GM19043 (cell line): ENCODE data around the gene COL8A1.
A peak's percentile ranks its signal among the peaks of the same experiment; 100 is the strongest.

Source experiments
- ATAC-seq: cut with Tn5 transposase; IDR thresholded peaks from one replicate; pipeline ENCODE4 v1.9.1; 2021; ENCODE audit warnings: low read depth; ENCODE audit not compliant: unreplicated experiment

COL8A1 gene

GRCh38 chr3:99781761-99782160, 143.4 kb downstream of the COL8A1 start:
- ATAC-seq = no peak

DNA sequence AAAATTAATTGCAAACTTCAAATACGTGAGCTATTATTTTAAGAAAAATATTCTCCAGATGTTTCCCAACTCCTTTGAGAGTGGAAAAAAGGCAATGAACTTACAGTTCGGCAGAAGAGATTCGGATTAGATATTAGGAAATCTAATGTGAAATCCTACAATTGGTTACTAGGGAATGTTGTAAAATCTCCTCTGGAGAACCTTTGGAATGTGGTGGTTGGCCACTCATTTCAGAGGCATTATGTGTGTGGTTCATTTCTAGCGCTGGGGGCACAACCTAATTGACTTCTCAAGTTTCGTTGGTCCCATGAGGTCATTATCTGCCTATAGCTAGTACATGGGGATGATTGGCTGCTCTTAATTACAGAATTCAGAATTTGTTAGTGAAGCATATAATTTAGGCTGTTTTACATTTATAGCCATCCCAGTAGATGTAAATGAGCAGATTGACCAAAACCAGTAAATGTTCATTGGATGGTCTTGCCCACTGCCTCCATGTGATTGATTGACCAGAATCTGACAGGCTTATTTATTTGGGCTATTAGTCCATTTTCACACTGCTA, 144.7 kb downstream of the COL8A1 start:
- ATAC-seq = no peak

GRCh38 chr3:99789011-99789721, 150.8 kb downstream of the COL8A1 start:
- peak; percentile 92 for ATAC-seq

- no peak for ATAC-seq
Observed at GRCh38 chr3:99794485-99794884, 156.1 kb downstream of the COL8A1 start.

- ATAC-seq = no peak
Observed at GRCh38 chr3:99795573-99795972, 157.2 kb downstream of the COL8A1 start.

GRCh38 chr3:99799422-99799821, 161.0 kb downstream of the COL8A1 start:
- no peak for ATAC-seq

DNA sequence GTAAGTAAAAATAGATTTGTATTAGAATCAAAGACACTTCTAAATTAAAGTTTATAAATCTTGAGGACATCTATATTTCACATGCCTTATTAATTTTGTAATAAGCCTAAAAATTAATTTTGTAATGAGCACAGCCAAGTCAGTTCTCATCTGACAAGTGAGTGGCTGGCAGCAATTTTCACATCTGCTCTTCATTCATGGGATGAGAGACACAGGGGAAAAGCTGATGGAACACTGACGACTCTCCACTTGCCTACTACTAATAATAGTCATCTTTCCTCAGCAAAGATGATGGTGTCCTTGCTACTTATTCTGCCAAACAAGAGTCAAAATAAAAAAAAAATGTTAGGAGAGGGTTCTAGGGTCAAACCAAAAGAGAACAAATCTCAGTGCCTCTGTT, 164.9 kb downstream of the COL8A1 start:
- ATAC-seq = no peak

GRCh38 chr3:99805160-99805559, 166.8 kb downstream of the COL8A1 start:
- no peak for ATAC-seq

GRCh38 chr3:99808163-99808794, 169.9 kb downstream of the COL8A1 start:
- ATAC-seq = no peak

GRCh38 chr3:99809565-99809964, 171.2 kb downstream of the COL8A1 start:
- no peak for ATAC-seq

GRCh38 chr3:99810403-99810802, 172.0 kb downstream of the COL8A1 start:
- ATAC-seq = no peak

GRCh38 chr3:99817047-99817436, 178.6 kb downstream of the COL8A1 start:
- ATAC-seq = no peak

DNA sequence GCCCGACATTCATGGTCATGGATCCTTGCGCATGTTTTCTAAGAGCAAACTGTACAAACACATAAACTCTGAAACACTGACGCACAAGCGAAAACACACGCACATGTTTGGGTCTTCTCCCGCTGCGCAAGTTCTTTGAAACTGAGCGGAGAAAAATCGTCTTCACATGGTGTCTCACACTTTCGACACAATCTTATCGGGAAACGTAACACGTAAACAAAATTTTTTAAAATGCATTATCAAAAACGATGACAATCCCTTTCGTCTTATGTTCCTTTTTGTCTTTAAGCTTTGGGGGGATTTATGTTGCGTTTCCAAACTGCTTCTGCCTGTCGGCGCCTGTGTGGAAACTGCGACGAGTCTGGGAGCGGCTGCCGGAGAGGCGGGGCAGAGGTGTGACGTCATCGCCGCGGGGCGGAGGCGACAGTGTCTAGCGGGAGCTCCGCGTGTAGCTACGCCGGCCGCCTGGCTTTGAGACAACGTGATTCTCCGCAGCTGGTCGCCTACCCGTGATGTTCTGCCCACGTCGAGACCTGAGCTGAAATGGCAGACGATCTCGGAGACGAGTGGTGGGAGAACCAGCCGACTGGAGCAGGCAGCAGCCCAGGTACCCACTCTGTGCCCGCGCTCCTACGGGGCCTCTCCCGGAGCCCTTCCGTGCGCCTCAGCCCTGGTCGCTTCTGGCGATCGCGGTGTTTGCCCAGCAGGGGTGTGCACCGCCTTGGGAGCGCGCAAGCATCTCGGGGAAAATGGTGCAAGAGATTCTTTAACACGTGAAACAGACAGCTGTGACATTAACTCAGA, 179.2 kb downstream of the COL8A1 start, which contains the start of gene CMSS1:
CMSS1 (plus strand) TSS at position 426 of the 804 bp plus-strand sequence.
- ATAC-seq = peak; percentile 96

DNA sequence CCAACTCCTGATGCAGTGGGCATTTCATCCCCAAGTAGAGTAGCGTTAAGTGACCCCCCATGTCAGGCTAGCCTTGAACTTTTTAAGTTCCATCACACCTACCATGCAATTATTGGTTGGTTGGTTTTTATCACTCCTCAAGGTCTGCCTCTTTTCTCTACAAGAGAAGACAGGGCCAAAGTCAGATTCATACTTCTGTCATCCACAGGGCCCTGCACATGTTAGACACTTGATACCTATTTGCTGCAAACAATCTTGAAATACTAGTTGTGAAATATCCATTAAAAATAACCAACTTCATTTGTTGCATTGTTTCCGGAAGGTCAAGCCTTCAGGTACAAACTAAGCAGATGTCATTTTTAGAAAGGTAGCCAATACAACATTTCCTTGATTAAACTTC, 180.4 kb downstream of the COL8A1 start:
- no peak for ATAC-seq

GRCh38 chr3:99823723-99824711, 185.6 kb downstream of the COL8A1 start:
- no peak for ATAC-seq

DNA sequence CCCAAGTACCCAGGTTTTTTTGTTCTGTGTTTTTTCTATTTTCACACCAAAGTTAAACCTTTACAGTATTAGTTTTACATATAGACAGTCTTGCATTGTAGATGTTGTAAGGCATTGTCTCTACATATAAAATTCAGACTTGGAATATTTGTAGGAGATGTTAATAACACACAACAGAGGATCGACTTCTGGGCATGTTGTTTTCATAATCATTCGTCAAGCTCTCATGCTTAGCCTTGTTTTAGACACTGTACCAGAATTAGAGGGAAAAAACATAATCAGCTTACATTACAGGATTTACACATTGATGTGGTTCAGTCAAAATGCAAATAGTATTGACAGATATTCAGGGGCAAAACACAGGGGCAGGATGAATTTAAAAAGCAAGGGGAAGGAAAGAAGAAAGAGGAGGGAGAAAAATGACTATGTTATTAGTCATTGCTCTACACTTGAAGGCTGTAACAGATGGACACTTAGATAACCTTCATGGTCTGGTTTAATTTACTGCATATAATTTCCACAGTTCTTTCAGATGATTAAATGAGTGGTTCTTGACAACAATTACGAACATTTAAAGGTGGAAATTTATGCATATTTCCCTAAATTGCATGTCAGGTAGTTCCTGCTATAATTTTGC, 186.7 kb downstream of the COL8A1 start:
- no peak for ATAC-seq

GRCh38 chr3:99829844-99830243, 191.4 kb downstream of the COL8A1 start:
- ATAC-seq = no peak

GRCh38 chr3:99833617-99834205, 195.3 kb downstream of the COL8A1 start:
- ATAC-seq = no peak
